Muscle of leg (tissue), 11 donors: ENCODE results near the gene DGKZ. TPM values are rescaled to one million over a fixed set of nuclear protein-coding genes. Genes with fewer than 3 reads are reported as not detected.

Source experiments
- DNase-seq: peaks from one replicate; pipeline ENCODE4 v3.0.0; 2013
- H3K27ac ChIP-seq: one replicate; pipeline ENCODE4 v1.5.1; 2013; ENCODE audit warnings: mild to moderate bottlenecking, low read length, control low read depth
- H3K27me3 ChIP-seq: one replicate; pipeline ENCODE4 v1.6.1; 2013; ENCODE audit warnings: low read length; ENCODE audit not compliant: control insufficient read depth, insufficient read depth
- H3K36me3 ChIP-seq: one replicate; pipeline ENCODE4 v1.6.1; 2013; ENCODE audit warnings: low read length; ENCODE audit not compliant: control insufficient read depth, insufficient read depth
- H3K4me1 ChIP-seq: one replicate; pipeline ENCODE4 v1.6.1; 2013; ENCODE audit warnings: low read length; ENCODE audit not compliant: control insufficient read depth, insufficient read depth
- H3K4me3 ChIP-seq: one replicate; pipeline ENCODE4 v1.5.1; 2013; ENCODE audit warnings: low read length, control low read depth
- H3K9me3 ChIP-seq: replicated peaks from 2 replicates; pipeline ENCODE4 v1.6.1; 2013; ENCODE audit warnings: low read depth, low read length; ENCODE audit not compliant: control insufficient read depth
- WGBS: methylation state at CpG from one replicate; pipeline ENCODE4 v1.1.5; 2013; ENCODE audit warnings: missing lambda C conversion rate; ENCODE audit not compliant: insufficient coverage; 5-methylcytosine and 5-hydroxymethylcytosine counted together
- polyA plus RNA-seq, 8 donors: library from polyadenylated mRNA; unstranded; fragments of 120-200 nt; gene quantifications; one replicate each; pipeline versions ENCODE4 v1.2.1 to v1.2.3, GENCODE V29; 2013; ENCODE audit warnings: inconsistent platforms in 1 of 8, low replicate concordance in 1 of 8; ENCODE audit not compliant: insufficient read length in 8 of 8, insufficient read depth in 1 of 8
- total RNA-seq: library from RNA; stranded (reverse); fragments of 120-200 nt; gene quantifications from one replicate; pipeline ENCODE4 v1.2.4, GENCODE V29; 2013

The DGKZ gene
- total and polyA plus RNA-seq, 9 donors: 42.5 to 86.8 (median 72.6) TPM

- H3K27ac ChIP-seq: no peak overlapping the region
- 94% methylated on average over 9 of the region's 9 CpGs for WGBS
- peaks cover 33% of the 10 kb centered on the region for H3K36me3 ChIP-seq
- H3K4me3 ChIP-seq: no peak overlapping the region
- no peak for DNase-seq
- H3K9me3 ChIP-seq: no peaks in the 10 kb centered on the region
- H3K4me1 ChIP-seq: no peaks in the 10 kb centered on the region
- no peaks in the 10 kb centered on the region for H3K27me3 ChIP-seq
Observed at GRCh38 chr11:46427364-46427763, 80.1 kb downstream of the DGKZ start.

- Histone ChIP-seq H3K27ac (no peak overlapping the region), H3K4me3 (no peak overlapping the region), H3K4me1 (no peaks in the 10 kb centered on the region), H3K36me3 (peaks cover 37% of the 10 kb centered on the region), H3K9me3 (no peaks in the 10 kb centered on the region), H3K27me3 (no peaks in the 10 kb centered on the region)
- no CpG with 5 or more reads among the region's 3 CpGs for WGBS
- no peak for DNase-seq
Observed at GRCh38 chr11:46429717-46430116, 82.5 kb downstream of the DGKZ start.

Other genes with a start within 250 kb of the DGKZ start
- 21.4 TPM for gene PHF21A, start 226.0 kb upstream of the DGKZ start, total RNA-seq
- gene PHF21A, start 226.0 kb upstream of the DGKZ start, polyA plus RNA-seq: 10 to 100 TPM; 30.1 to 44.4 (median 32.1) TPM
- gene CREB3L1, start 69.8 kb upstream of the DGKZ start, total RNA-seq: 14.2 TPM
- gene CREB3L1, start 69.8 kb upstream of the DGKZ start, polyA plus RNA-seq: 10 to 100 TPM; 33.1 to 70.7 (median 47.2) TPM
- 157 TPM for gene MDK, start 34.2 kb downstream of the DGKZ start, total RNA-seq
- gene MDK, start 34.2 kb downstream of the DGKZ start, polyA plus RNA-seq: 100 to 1,000 TPM; 132 to 317 (median 241) TPM
- not detected for gene CHRM4, start 44.3 kb downstream of the DGKZ start, total RNA-seq
- gene CHRM4, start 44.3 kb downstream of the DGKZ start, polyA plus RNA-seq: under 1 TPM in 4 of 8 donors, not detected in 4; 0.12 to 0.22 (median 0.13) TPM
- 15.8 TPM for gene AMBRA1, start 246.6 kb downstream of the DGKZ start, total RNA-seq
- gene AMBRA1, start 246.6 kb downstream of the DGKZ start, polyA plus RNA-seq: 10 to 100 TPM in 7 of 8 donors, 1 to 10 TPM in 1; 9.6 to 15.4 (median 13.4) TPM